Stimulated activated naive CD8-positive, alpha-beta T cell treated with anti-CD3 and anti-CD28 coated beads, Interleukin-15, Interleukin-2, amounts not matched to agents 100 ng/mL and 50 ng/mL, for 24 hours (primary cell): ENCODE results near the gene BTBD2.

Experiments
- H3K27ac Mint-ChIP-seq: one replicate; pipeline ENCODE4 v1.8.0; 2021; ENCODE audit warnings: mild to moderate bottlenecking, mixed read lengths
- H3K27me3 Mint-ChIP-seq: one replicate; pipeline ENCODE4 v1.8.0; 2021; ENCODE audit warnings: mixed read lengths
- H3K36me3 Mint-ChIP-seq: one replicate; pipeline ENCODE4 v1.8.0; 2021; ENCODE audit warnings: low read depth, mixed read lengths
- H3K4me1 Mint-ChIP-seq: one replicate; pipeline ENCODE4 v1.8.0; 2021; ENCODE audit warnings: low read depth, mixed read lengths
- H3K4me3 Mint-ChIP-seq: one replicate; pipeline ENCODE4 v1.8.0; 2021; ENCODE audit warnings: mild to moderate bottlenecking, mixed read lengths
- H3K9me3 Mint-ChIP-seq: one replicate; pipeline ENCODE4 v1.8.0; 2021; ENCODE audit warnings: mixed read lengths

The BTBD2 gene

DNA sequence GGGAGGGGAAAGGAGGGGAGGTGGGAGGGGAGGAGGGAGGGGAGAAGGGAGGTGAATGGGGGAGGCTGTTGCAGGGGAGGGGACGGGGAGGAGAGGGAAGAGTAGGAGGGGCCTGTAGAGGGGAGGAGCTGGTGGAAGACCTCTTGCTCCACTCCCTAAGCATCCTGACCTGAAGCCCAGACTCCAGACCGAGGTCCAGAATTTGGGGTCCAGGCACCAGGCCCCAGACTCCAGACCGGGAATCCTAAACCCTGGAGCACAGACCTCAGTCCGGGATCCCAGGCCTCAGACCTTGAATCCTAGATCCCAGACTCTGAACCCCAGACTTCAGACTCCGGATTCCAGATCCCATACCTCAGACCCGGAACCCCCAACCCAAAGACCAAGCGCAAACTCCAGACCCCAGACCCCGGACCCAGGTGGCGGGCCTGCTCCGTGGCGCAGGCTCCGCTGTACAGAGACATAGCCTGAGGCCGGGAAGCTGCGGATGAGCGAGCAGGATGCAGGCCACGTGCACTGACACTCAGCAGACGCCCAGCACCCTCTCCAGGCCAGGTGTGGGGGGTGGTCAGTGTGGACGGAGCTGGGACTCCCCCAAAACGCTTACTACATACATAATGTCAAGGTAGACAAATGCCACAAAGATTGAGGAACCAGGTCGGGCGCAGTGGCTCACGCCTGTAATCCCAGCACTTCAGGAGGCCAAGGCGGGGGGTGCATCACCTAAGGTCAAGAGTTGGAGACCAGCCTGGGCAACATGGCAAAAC lies 710 bp upstream of the BTBD2 start:
- H3K9me3 Mint-ChIP-seq: no peaks in the 10 kb centered on the region
- peak overlapping the region; percentile 60 for H3K4me3 Mint-ChIP-seq
- no peaks in the 10 kb centered on the region for H3K36me3 Mint-ChIP-seq
- H3K4me1 Mint-ChIP-seq: peaks cover 12% of the 10 kb centered on the region
- no peak overlapping the region for H3K27ac Mint-ChIP-seq
- no peaks in the 10 kb centered on the region for H3K27me3 Mint-ChIP-seq

DNA sequence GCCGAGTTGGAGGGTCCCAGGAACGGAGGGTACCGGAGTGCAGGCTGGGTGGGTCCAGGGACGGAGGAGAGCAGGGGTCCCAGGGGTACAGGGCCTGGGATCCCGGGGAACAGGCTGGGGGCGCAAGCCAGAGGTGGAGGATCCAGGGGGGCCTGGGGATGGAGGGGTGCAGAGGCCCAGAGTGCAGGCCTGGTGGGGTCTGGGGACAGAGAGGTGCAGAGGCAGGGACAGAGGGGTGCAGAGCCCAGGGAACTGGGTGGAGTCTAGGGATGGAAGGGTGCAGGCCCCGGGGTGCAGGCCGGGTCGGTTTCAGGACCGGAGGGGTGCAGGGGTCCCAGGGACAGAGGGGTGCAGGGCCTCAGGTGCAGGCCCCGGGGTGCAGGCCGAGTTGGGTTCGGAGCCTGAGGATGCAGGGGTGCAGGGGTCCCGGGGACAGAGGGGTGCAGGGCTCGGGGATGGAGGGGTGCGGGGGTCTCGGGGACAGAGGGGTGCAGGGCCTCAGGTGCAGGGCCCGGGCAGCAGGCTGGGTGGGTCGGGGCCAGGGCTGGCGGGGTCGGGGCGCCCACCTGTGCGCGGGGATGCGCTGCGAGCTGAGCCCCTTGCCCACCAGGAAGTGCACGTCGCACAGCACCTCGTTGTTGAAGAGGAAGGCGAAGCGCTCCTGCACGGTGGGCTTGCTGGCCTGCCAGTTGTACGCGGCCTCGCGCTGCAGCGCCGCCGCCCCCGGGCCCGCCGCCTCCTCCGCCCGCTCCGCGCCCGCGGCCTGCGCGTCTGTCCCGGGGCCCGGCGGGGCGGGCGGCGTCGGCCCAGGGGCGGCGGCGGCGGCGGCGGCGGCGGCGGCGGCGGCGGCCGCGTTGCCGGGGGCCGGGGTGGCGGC lies 545 bp downstream of the BTBD2 start:
- H3K4me1 Mint-ChIP-seq: peaks cover 12% of the 10 kb centered on the region
- peak overlapping the region; percentile 53 for H3K4me3 Mint-ChIP-seq
- H3K27me3 Mint-ChIP-seq: no peaks in the 10 kb centered on the region
- no peaks in the 10 kb centered on the region for H3K9me3 Mint-ChIP-seq
- no peaks in the 10 kb centered on the region for H3K36me3 Mint-ChIP-seq
- H3K27ac Mint-ChIP-seq: no peak overlapping the region

DNA sequence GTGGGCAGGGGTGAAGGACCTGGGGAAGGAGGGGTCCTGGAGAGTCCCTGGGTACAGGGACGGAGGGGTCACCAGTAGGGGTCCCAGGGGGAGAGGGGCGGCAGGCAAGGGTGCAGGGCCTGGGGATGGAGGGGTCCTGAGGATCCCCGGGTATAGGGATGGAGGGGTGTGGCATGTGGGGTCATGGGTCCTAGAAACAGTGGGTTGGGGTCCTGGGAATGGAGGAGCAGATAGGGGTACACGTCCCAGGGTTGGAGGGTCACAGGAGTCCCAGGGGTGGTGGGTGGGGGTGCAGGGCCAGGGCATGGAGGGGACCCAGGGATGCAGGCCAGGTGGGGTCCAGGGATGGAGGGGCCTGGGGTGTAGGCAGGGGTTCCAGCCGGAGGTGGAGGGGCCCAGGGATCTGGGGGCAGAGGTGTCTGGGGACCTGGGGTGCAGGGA lies 1.4 kb downstream of the BTBD2 start:
- Mint-ChIP-seq H3K4me1 (peaks cover 6% of the 10 kb centered on the region), H3K27ac (no peak overlapping the region), H3K9me3 (no peaks in the 10 kb centered on the region), H3K27me3 (no peaks in the 10 kb centered on the region), H3K36me3 (no peaks in the 10 kb centered on the region), H3K4me3 (no peak overlapping the region)

DNA sequence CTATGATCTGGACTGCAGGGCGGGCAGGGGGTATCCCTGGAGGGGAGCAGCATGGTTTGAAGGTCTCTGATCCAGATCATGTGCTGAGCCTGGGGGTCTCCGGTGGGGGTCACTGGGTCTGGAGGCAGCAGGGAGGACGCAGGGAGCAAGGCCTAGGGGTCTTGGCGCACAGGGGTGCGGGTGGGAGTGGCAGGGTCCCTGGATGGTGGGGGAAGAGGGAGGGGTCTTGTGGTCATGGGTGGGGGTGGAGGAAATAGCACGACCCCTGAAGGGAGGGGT lies 1.9 kb downstream of the BTBD2 start:
- H3K4me1 Mint-ChIP-seq: peaks cover 6% of the 10 kb centered on the region
- H3K27me3 Mint-ChIP-seq: no peaks in the 10 kb centered on the region
- no peaks in the 10 kb centered on the region for H3K9me3 Mint-ChIP-seq
- no peaks in the 10 kb centered on the region for H3K36me3 Mint-ChIP-seq
- no peak overlapping the region for H3K4me3 Mint-ChIP-seq
- H3K27ac Mint-ChIP-seq: no peak overlapping the region

DNA sequence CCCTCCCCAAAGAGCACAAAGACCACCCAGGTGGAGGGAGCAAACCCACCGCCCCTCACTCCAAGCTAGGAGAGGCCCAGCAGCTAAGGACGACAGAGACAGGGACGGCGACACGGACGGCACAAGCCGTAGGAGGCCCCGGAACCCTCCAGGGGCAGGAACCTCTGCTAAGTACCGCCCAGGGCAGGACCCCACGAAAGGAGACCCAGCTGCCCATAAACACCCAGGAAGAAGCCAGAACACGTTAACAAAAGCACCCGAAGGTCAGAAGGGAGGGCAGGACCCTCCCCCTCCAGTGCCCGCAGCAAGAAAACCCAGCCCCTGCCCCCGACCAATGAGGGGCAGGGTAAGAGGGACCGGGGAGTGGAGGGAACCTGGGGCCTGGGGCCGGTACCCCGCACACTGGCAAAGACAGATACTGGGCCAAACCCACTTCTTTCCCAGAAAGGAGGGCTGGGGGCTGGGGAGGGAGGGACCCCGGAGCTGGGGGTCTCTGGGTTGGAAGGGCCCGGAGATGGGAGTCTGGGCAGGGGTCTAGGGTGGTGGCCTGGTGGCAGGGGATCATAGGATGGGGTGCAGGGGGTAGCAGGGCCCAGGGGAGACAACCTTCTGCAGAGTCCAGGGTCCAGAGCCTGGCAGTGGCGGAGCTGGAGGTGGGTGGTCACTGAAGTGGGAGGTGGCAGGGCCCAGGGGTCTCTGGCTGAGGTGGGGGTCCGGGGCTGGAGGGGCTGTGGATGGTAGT lies 2.4 kb downstream of the BTBD2 start:
- Mint-ChIP-seq H3K4me1 (peaks cover 6% of the 10 kb centered on the region), H3K27ac (no peak overlapping the region), H3K36me3 (no peaks in the 10 kb centered on the region), H3K9me3 (no peaks in the 10 kb centered on the region), H3K4me3 (no peak overlapping the region), H3K27me3 (no peaks in the 10 kb centered on the region)

DNA sequence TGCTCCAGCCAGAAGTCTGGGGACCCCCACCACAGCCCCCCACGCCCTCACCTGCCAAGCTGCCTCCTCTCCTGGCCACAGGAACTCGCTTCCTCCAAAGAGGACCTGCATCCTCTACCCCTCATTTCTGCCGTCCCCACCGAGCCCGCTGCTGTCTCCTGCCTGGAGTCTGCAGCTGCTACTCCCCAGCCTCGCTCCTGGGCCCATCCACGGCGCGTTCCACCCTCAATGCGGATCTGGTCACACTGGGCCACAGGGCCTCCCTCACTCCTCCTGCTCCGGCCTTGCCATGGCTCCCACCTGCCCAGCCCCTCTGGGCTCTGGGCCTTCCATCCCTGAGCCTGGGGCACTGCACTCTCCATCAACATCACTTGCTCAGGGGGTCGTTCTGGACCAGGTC lies 4.3 kb downstream of the BTBD2 start:
- Mint-ChIP-seq H3K27me3 (no peaks in the 10 kb centered on the region), H3K4me1 (peaks cover 2% of the 10 kb centered on the region), H3K4me3 (no peak overlapping the region), H3K36me3 (no peaks in the 10 kb centered on the region), H3K27ac (no peak overlapping the region), H3K9me3 (no peaks in the 10 kb centered on the region)

DNA sequence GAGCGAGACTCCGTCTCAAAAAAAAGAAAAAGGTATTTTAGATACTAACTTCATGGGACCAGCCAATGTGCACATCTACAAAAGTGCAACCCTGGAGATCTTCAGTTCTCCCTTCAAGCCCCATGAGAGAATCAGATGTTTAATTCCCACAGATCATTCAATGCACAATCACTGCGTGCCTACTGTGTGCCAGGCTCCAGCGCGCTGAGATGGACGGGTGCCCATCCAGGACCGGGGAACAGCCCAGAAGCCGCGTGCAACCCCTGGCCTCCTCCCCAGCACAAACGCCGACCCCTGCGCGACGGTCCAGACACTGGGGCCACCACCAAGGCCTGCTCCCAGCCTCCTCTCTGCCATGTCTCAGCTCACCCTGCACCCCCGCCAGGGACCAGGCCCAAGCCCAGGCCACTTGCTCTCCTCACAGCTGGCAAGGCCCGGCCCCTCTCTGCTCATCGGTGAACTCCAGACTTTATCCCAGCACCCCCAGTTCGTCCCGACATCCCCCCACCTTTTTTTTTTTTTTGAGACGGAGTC lies 5.3 kb downstream of the BTBD2 start:
- Mint-ChIP-seq H3K9me3 (no peaks in the 10 kb centered on the region), H3K27ac (no peak overlapping the region), H3K4me3 (no peak overlapping the region), H3K36me3 (no peaks in the 10 kb centered on the region), H3K27me3 (no peaks in the 10 kb centered on the region), H3K4me1 (no peaks in the 10 kb centered on the region)

DNA sequence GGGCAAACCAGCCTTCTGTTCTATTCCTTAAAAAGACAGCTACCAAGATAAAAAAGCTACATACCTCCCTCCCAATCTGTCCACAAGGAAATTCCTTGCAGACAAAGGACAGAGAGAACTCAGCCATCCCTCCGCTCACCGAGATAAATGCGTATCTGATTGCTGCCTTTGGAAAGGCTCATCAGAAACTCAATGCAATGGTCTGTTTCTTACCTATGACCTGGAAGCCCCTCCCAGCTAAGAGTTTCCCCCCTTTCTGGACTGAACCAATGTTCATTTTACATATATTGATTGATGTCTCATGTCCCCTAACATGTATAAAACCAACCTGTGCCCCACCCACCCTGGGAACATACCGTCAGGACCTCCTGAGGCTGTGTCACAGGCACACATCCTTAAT lies 11.6 kb downstream of the BTBD2 start:
- Mint-ChIP-seq H3K27ac (no peak overlapping the region), H3K27me3 (no peaks in the 10 kb centered on the region), H3K4me1 (no peaks in the 10 kb centered on the region), H3K4me3 (no peak overlapping the region), H3K9me3 (no peaks in the 10 kb centered on the region), H3K36me3 (no peaks in the 10 kb centered on the region)

DNA sequence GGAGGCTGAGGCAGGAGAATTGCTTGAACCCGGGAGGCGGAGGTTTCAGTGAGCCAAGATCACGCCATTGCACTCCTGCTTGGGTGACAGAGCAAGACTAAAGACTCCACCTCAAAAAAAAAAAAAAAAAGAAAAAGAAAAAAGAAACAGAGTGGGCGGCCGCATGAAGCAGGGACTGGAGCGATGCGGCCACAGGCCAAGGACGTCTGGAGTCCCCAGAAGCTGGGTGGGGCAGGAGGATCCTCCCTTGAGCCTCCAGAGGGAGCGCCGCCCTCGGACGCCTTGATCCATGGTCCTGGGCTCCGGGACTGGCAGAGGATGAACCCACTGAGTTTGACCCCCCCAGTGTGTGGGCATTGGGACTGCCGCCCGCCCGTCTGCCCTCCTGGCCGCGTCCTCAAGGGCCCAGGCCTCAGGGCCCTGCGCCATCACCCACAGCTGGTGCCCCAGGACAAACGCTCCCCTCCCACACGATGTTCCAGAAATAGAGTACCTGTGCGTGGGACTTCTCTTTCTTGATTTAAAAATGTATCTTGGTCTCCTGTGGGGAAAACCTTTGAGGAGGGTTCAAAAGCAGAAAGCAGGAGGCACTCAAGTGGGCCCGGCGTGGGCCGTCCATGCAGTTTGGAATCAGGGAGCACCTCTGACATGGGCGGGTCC lies 15.5 kb downstream of the BTBD2 start:
- H3K27ac Mint-ChIP-seq: no peak overlapping the region

DNA sequence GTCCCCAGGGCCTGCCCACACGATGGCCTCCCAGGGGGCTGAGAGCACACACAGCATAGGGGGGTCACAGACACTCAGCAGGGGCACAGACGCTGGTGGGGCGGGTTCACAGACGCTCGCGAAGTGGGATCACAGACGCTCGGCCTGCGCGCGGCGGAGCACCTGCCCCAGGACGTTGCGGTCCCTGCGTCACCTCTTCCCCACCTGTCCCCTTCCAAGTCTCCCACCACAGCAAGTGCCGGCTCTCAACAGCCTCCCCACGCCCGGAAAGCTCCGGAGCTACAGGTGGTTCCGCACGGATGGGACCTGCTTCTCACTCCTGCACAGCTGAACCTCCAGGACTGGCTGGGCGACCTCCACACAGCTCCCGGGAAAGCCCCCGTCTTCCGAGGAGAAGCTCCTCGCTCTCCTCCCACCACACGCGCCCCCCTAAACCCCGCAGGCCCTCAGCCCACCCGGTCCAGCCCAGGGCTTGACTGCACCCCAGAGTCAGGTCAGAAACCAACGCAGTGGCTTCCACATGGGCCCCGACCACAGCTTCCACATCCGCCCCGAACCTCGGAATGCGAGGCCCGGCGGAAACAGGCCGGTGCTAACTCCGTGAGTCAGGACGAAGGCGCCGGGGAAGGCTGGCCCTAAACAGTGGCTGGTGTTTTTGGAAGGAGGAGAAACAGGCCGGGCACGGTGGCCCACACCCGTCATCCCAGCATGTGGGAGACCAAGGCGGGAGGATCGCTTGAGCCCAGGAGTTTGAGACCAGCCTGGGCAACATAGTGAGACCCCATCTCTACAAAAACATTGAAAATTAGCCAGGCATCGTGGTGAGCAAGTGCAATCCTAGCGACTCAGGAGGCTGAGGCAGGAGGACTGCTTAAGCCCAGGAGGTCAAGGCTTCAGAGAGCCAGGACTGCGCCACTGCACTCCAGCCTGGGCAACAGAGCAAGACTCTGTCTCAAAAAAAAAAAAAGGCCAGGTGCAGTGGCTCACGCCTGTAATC lies 16.5 kb downstream of the BTBD2 start:
- Mint-ChIP-seq H3K36me3 (peaks cover 14% of the 10 kb centered on the region), H3K9me3 (no peaks in the 10 kb centered on the region), H3K27ac (no peak overlapping the region), H3K27me3 (no peaks in the 10 kb centered on the region), H3K4me3 (no peak overlapping the region), H3K4me1 (peaks cover 3% of the 10 kb centered on the region)

More for the DNA sequence above, 15.5 kb downstream of the BTBD2 start:
- peaks cover 3% of the 10 kb centered on the region for H3K4me1 Mint-ChIP-seq
- H3K4me3 Mint-ChIP-seq: no peak overlapping the region
- no peaks in the 10 kb centered on the region for H3K27me3 Mint-ChIP-seq
- peaks cover 14% of the 10 kb centered on the region for H3K36me3 Mint-ChIP-seq
- H3K9me3 Mint-ChIP-seq: no peaks in the 10 kb centered on the region

DNA sequence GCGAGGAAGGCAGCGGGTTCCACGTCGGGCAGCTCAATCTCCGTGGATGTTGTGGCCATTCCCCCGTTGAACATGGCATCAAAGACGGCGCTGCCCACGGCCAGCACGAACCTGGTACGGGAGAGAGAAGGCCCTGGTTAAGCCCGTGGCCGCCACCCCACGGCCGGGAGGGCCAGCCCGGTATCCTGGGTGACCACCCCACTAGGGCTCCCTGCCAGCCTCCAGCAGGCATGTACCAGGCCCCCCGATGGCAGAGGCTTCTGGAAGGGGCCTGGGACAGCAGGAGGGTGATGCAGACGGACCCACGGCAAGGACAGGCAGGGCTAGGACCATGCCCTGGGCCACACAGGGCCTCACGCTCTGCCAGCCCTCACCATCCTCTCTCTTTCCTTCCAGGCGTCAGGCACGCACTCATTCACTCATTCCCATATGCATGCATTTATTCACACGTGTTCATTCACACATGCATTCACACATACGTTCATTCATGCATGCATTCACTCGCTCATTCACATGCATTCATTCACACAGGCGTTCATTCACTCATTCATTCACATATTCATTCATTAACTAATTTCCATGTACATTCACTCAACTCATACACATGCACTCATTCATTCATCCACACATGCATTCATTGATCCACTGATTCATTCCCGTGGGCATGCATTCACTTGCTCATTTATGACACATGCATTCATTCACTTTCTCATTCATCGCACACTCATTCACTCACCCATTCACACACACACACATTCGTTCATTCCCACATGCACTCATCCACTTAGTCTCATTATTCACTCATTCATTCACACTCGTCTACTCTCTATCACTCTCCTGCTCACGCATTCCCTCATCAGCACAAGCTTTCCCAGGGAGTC lies 17.9 kb downstream of the BTBD2 start:
- Mint-ChIP-seq H3K27ac (no peak overlapping the region), H3K36me3 (peaks cover 14% of the 10 kb centered on the region), H3K4me1 (peaks cover 3% of the 10 kb centered on the region), H3K27me3 (no peaks in the 10 kb centered on the region), H3K9me3 (no peaks in the 10 kb centered on the region), H3K4me3 (no peak overlapping the region)

DNA sequence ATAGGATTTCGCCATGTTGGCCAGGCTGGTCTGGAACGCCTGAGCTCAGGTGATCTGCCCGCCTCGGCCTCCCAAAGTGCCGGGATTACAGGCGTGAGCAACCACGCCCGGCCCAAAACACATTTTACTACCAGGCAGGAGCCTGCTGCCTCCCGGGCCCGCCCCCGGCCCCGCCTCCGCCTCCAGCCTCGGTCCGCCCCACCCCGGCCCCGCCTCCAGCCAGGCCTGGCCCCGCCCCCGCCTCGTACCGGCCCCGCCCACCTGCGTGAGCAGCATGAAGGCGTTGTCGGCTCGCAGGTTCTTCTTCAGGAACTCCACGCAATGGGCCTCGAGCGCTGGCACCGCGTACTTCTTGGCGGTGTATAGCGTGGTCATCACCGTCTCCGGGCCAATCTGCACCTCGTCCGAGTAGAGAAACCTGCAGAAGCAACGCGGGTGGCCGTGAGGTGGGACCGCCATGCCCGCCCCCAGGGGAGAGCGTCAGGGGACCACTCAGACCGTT lies 22.7 kb downstream of the BTBD2 start:
- Mint-ChIP-seq H3K4me1 (peaks cover 3% of the 10 kb centered on the region), H3K27ac (no peak overlapping the region), H3K9me3 (no peaks in the 10 kb centered on the region), H3K4me3 (no peak overlapping the region), H3K36me3 (peaks cover 20% of the 10 kb centered on the region), H3K27me3 (no peaks in the 10 kb centered on the region)
